ENCODE data around the gene PCGF3.
"Not testable (repeated sequence)": the region's sequence is repeated elsewhere in the genome, so short reads cannot be mapped to it uniquely, and the experiment has no call there.

Gene PCGF3

DNA sequence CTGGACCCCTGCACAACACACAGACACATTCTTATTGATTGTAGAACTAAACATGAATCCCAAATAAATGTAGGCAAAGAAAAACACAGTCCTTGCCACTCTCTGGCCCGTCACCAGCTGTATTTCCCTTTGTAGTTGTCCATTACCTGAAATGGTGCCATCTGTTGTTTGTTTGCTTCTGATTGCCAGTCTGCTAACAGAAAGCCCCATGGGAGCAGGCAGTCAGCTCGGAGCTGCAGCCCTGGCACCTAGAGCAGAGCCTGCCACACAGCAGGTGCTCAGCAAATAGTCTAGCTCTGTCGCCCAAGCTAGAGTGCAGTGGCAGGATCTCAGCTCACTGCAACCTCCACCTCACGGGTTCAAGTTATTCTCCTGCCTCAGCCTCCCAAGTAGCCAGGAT, 91.4 kb downstream of the PCGF3 start:
- peak in 1 of 14 donors; percentile 62 for DNase-seq

DNA sequence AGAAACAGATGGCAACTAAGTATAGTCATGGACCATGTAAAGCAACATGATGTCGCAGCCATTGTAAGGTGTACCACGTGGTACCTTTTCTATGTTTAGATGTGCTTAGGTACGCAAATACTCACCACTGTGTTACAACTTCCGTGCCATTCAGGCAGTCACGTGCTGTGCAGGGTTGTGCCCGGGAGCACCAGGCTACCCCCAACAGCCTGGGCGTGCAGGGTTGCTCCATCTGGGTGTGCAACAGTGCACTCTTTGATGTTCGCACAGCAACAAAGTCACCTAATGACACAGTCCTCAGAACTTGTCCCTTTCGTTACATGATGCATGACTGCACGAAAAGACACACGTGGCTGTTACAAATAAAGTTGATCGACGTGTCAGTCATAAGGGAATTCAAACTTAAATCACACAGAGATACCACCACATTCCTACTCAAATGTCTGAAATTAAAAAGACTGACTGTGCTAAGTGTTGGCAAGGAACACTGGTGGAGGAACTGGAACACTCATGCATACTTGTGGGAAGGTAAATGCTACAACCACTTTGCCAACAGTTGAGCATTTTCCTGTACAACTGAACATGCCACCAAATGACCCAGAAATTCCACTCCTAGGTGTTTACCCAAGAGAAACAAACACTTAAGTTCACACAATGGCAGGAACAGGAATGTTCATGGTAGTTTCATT, 95.9 kb downstream of the PCGF3 start:
- DNase-seq = no peak

DNA sequence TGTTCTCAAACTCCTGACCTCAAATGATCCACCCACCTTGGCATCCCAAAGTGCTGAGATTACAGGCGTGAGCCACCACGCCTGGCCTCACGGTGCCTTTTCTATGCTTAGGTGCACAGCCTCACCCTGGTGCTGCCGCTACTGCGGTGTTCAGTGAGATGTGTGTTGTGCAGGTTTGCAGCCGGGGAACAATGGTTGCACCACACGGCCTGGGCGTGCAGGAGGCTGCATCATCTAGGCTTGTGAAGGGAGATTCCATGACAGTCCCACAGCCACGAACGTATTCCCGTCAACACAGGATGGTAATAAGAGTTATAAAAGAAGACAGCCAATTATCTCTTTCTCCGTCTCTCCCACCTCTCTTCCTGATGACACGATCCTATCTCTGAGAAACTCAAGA, 98.3 kb downstream of the PCGF3 start:
- no peak for DNase-seq

DNA sequence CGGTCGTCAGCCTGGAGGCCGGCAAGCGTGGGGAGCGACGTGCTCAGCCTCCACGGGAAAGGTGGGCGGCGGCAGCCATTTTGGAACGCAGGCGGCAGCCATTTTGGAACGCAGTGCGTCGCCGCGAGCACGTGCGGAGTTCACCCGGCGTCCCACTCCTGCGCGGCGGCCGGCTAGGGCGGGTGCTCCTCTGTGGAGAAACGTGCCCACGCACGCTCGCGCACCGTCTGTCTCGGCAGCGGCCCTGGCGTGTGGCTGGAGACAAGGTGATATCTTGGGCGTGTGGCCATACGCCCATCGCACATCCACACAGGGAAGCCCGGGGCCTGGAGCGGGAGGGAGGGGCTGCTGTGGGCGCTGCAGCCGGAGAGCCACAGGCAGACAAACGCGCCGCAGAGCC, 99.2 kb downstream of the PCGF3 start:
- no peak for DNase-seq

DNA sequence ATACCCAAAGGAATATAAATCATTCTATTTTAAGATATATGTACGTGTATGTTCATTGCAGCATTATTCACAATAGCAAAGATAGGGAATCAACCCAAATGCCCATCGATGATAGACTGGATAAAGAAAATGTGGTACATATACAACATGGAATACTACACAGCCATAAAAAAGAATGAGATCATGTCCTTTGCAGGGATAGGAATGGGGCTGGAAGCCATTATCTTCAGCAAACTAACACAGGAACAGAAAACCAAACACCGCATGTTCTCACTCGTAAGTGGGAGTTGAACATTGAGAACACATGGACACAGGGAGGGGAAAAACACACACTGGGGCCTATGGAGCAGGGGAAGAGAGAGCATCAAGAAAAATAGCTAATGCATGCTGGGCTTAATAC, 101.3 kb downstream of the PCGF3 start:
- not testable (repeated sequence) for DNase-seq

DNA sequence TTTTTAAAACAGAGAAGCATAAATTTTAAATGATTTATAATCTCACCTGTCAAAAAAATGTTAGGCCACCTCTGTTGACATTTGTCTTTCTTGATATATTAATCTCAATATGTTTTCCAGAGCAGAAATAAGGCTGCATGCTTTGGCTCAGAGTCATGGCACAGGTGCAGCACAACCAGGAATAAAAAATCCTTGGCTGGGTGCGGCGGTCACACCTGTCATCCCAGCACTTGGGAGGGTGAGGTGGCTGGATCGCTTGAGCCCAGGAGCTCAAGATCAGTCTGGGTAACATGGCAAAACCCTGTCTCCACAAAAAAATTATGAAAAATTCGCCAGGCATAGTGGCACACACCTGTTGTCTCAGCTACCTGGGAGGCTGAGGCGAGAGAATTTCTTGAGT, 102.2 kb downstream of the PCGF3 start:
- peak in 1 of 14 donors; percentile 49 for DNase-seq

DNA sequence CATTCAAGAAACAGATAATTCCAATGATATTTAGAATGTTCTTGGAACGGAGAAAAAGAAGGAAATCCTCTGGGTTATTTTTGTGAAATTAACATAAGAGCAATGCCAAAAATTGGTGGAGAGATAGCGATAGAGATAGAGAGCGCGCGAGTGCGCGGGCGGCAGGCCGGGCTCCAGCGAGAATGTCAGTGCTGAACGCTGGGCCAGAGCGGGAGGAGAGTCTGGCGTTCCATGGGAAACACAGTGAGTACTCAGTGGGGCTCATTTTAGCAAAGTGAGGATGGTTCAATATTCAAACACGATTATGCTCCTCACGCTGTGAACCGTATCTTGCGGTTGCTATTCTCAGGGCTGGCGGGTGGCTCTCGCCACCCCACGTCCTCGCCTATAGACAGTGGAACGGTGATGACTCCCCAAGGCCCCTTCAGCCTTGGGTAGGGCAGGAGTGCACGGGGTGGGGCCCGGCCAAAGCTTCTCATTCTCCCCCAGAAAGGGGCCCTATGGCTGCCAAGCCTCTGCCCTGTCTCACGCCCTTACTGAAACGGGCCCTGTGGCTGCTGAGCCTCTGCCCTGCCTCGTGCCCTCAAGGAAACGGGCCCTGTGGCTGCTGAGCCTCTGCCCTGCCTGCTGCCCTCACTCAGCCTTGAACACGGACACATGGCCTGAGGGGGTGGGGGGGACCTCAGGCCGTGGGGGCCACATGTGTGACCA, 103.4 kb downstream of the PCGF3 start:
- no peak for DNase-seq

DNA sequence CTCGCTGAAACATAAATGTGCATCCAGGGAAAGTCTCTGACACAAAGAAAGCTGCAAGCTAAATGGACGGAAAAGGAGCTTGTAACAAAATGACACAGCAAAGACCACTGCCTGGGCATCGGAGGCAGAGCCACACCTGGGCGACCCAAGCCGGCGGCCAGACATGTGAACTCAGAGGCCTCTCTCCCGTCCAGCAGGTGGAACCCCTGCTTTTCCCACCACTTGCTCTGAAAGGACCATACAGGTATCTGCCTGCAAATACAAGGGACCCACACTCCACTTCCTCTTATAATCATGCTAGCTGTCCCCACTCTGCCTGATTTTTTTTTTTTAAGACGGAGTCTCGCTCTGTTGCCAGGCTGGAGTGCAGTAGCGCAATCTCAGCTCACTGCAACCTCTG, 108.3 kb downstream of the PCGF3 start:
- DNase-seq = no peak

DNA sequence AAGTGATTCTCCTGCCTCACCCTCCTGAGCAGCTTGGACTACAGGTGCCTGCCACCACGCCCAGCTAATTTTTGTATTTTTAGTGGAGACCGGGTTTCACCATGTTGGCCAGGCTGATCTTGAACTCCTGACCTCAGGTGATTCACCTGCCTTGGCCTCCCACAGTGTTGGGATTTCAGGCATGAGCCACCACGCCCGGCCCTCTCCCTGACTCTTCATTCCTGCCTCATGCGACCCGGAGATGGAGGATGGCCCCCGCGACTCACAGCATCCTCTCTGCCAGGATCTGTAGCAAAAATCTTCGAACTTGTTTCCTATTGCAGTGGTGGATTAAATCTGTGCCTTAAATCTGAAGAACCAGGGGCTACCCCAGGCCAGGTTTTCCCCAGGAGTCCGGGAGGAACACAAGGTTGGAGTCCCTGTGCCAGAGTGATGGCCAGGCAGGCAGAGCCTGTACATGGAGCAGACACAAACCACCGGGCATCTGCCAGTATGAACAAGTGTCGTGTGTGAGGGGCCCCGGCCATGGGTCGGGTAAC, 108.7 kb downstream of the PCGF3 start:
- DNase-seq = no peak

DNA sequence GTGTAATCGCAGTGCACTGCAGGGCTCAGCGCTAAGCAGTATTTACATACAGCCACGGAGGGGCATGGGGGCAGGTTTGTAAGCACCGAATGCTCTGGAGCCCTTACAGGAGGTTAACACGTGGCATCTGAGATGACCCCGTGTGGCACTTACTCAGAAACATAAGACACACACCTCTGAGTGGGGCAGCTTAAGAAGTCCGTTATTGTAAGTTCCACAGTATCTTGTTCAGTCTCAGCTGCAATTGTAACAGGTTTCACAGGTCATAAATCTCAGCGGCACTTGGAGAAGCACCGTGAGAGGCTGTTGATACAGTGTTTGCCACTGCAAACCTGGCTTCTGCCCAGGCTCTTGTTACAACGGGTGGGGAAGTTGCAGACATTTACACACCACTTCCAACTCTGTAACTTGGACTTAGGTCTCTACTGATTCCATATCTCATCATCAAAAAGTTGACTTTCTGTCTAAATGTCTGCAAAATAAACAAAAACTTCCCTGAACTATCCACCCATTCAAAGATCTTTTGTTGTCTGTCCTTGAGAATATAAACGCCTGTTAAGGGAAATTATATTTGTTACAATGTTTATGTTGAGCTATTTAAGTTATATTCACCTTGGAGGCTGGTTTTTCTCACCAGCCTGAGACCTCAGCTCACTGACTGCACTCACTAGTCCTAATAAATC, 110.0 kb downstream of the PCGF3 start:
- DNase-seq = no peak

DNA sequence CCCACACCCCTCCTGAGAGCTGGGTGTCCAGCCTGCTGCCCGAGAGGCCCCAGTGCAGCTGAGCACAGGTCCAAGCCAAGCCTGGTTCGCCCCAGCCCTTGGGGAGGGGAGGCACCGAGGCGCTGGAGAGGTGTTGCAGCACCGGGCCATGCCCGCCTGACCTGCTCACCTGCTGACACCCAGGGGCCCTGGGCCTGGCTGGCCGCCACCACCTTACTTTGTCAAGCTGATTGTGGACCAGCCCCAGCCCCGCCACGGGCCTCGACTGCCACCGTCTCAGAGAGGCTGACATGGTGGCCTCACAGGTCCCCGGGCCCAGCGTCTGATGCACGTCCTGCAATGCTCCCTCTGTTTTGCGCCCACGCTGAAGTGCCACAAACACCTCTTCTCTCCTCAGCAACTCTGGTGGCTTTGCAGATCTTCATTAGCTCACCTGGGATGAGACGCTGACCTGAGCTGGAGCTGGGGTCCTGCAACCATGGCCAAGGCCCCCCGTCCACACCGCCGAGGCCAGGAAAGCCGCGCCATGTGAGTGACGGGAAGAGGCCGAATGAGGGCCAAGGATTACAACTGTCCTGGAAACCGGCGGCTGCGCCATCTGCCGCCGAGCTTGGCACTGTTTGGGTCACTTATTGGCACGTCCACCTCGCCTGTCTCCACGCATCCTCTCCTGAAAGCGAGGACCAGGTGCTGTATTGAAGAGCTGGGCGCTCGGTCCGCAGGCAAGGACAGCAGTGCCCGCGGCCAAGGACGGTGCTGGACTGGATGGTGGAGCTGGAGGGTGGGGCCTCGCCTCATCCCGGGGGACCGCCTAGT, 112.7 kb downstream of the PCGF3 start:
- DNase-seq = peak in 2 of 14 donors; percentile 37 to 94

DNA sequence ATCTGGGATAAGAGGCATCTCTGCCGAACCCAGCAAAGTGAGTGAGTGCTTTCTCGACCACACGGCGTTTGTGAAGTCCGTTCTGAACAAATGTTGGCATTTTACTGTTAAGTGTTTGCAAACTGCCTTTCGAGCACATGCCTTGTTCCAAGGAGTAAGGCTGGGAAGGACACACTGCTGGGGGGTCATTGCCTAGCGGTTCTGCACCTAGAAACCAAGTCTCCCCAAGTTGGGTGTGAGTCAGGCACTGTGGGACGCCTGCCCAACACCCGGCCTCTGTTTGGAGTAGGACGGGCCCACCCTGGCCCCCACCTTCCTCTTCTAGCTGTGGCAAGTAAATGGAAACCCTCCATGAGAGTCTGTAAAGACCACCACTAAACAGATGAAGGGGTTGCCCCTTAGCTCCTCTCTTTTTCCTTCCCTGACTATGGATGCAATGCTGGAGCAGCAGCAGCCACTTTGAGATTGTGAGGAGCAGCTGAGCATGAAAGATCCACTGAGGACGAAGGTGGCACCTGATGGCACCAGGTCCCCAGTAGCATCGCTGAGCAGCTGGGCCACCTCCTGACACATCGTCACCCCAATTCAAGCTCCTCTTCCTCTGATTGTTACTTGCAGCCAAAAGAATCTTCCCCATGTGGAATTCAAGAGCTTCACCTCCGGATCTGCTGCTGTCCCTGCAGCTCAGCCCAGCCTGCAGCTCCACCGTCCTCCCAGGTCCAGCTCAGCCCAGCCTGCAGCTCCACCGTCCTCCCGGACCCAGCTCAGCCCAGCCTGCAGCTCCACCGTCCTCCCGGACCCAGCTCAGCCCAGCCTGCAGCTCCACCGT, 114.0 kb downstream of the PCGF3 start:
- DNase-seq = no peak

Data from C1 segment of cervical spinal cord (tissue), 14 donors.